ENCODE data around the gene ATP4B. TPM values are rescaled to one million over a fixed set of nuclear protein-coding genes. Genes with fewer than 3 reads are reported as not detected.

ATP4B gene
- total RNA-seq, 1 experiment from 2014 or later: not detected

DNA sequence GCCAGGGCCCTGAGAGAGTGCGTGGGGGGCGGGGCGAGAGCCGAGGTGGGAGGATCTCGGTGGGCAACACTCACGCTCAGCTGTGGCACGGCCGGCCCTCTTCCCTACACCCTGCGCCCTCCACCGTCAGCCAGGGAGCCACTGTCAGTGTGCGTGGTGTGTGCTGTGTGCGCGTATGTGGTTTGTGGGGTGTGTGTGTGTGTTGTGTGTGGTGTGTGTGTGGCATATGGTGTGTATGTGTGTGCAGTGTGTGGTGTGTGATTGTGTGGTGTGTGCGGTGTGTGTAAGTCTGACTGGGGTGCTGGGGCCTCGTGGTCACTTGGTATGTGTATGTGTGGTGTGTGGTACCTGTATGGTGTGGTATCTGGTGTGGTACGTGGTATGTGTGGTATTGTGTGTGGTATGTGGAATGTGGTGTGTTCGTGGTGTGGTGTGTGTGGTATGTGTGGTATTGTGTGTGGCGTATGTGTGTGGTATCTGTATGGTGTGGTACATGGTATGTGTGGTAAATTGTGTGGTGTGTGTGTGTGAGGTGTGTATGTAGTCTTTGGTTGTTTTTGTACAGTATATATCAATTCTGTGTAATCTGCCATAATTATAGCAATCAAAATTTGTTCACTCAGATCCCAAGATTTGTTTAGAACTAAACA, 14.1 kb upstream of the ATP4B start:
- no peak overlapping the region; a peak in 1 of 5 replicates for H3K4me3 Mint-ChIP-seq
- Histone ChIP-seq H3T11ph (ENCODE audit: low read length) (no peak overlapping the region), H4K20me1 (ENCODE audit: control insufficient read depth, insufficient read depth, insufficient read length) (no peaks in the 10 kb centered on the region), H3K27me3 (ENCODE audit: insufficient read depth, low read length) (no peaks in the 10 kb centered on the region), H2BK15ac (ENCODE audit: low read depth, low read length) (no peak overlapping the region), H3K9me3 (ENCODE audit: control insufficient read depth, low read depth, low read length) (no peaks in the 10 kb centered on the region), H2BK120ac (ENCODE audit: low read depth, low read length, poor library complexity, severe bottlenecking) (no peak overlapping the region), H3K27ac (ENCODE audit: insufficient read length, low read depth, low read length) (no peak overlapping the region), H4K91ac (ENCODE audit: insufficient read length, low read depth, low read length) (no peak overlapping the region), H3K9ac (ENCODE audit: extremely low read depth, insufficient read length, low read length) (no peak overlapping the region), H2BK12ac (ENCODE audit: insufficient read length, low read depth, low read length) (no peak overlapping the region), H3K23me2 (ENCODE audit: insufficient read length, low read depth, low read length, poor library complexity, severe bottlenecking) (no peaks in the 10 kb centered on the region), H3K4me1 (ENCODE audit: insufficient read depth, low read length) (no peaks in the 10 kb centered on the region), H3K18ac (ENCODE audit: insufficient read length, low read depth, low read length) (no peak overlapping the region), H3K4me2 (ENCODE audit: insufficient read depth, insufficient read length, low read length) (no peak overlapping the region), H3K4ac (ENCODE audit: low read depth, low read length) (no peak overlapping the region), H3K79me2 (ENCODE audit: insufficient read depth, low read length) (no peaks in the 10 kb centered on the region), H2AK5ac (ENCODE audit: insufficient read length, low read length) (no peak overlapping the region), H4K5ac (ENCODE audit: insufficient read length, low read depth, low read length) (no peak overlapping the region), H2BK5ac (ENCODE audit: insufficient read length, low read length) (no peak overlapping the region), H3K14ac (ENCODE audit: insufficient read depth, low read length) (no peak overlapping the region; the same call in 1 of the 2 replicates), H2AFZ (ENCODE audit: low read length) (no peak overlapping the region), H3K23ac (ENCODE audit: insufficient read length, low read depth, low read length) (no peak overlapping the region), H4K8ac (replicated peaks; ENCODE audit: insufficient read length, low read depth, low read length) (no peak overlapping the region), H2BK20ac (ENCODE audit: low read depth, low read length, poor library complexity, severe bottlenecking) (no peak overlapping the region), H3K56ac (ENCODE audit: insufficient read length, low read depth, low read length) (no peak overlapping the region), H3K79me1 (ENCODE audit: insufficient read depth, low read depth, low read length, poor library complexity, severe bottlenecking) (no peaks in the 10 kb centered on the region)
- peak overlapping the region in 1 of 3 experiments; percentile 10; a peak in 2 of 7 replicates for H3K27ac Mint-ChIP-seq
- H3K9me3 Mint-ChIP-seq: no peaks in the 10 kb centered on the region
- H3K27me3 Mint-ChIP-seq (ENCODE audit: low read depth): no peaks in the 10 kb centered on the region
- TF ChIP-seq, protein P1, sequence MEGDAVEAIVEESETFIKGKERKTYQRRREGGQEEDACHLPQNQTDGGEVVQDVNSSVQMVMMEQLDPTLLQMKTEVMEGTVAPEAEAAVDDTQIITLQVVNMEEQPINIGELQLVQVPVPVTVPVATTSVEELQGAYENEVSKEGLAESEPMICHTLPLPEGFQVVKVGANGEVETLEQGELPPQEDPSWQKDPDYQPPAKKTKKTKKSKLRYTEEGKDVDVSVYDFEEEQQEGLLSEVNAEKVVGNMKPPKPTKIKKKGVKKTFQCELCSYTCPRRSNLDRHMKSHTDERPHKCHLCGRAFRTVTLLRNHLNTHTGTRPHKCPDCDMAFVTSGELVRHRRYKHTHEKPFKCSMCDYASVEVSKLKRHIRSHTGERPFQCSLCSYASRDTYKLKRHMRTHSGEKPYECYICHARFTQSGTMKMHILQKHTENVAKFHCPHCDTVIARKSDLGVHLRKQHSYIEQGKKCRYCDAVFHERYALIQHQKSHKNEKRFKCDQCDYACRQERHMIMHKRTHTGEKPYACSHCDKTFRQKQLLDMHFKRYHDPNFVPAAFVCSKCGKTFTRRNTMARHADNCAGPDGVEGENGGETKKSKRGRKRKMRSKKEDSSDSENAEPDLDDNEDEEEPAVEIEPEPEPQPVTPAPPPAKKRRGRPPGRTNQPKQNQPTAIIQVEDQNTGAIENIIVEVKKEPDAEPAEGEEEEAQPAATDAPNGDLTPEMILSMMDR (conservative IDR thresholded peaks at IDR 0.05): no peak
- H3K36me3 Mint-ChIP-seq (ENCODE audit: insufficient read depth in 1 of 3, low read depth in 3 of 3): no peaks in the 10 kb centered on the region; a peak in 1 of 7 replicates
- DNase-seq: no peak
- no peaks in the 10 kb centered on the region for H3K4me1 Mint-ChIP-seq
- WGBS (ENCODE audit: extremely low coverage, insufficient read length, low lambda C conversion rate): 87% methylated on average over 3 of the region's 18 CpGs

Data from H9 (cell line).